Measurements from ENCODE around the gene KCNIP1. TPM values are rescaled to one million over a fixed set of nuclear protein-coding genes. Genes with fewer than 3 reads are reported as not detected.

The KCNIP1 gene
- total RNA-seq, 1 donor from 2014 or later: not detected

GRCh38 chr5:170474489-170475274 lies 29.1 kb upstream of the KCNIP1 start:
- no peak overlapping the region for H3K4me3 Mint-ChIP-seq
- no peaks in the 10 kb centered on the region for H3K4me1 Mint-ChIP-seq (ENCODE audit: low read depth)
- H3K36me3 Mint-ChIP-seq (ENCODE audit: low read depth): no peaks in the 10 kb centered on the region
- H3K27ac Mint-ChIP-seq: no peak overlapping the region
- H3K9me3 Mint-ChIP-seq: no peaks in the 10 kb centered on the region
- intact Hi-C loops (cut with micrococcal nuclease): no loop called here
- H3K27me3 Mint-ChIP-seq (ENCODE audit: insufficient read depth): peaks cover 16% of the 10 kb centered on the region
- DNase-seq (ENCODE audit: low spot score): no peak

GRCh38 chr5:170475294-170476000 lies 28.4 kb upstream of the KCNIP1 start:
- no peak for DNase-seq (ENCODE audit: low spot score)
- Mint-ChIP-seq H3K4me3 (no peak overlapping the region), H3K27ac (no peak overlapping the region), H3K4me1 (ENCODE audit: low read depth) (no peaks in the 10 kb centered on the region), H3K36me3 (ENCODE audit: low read depth) (no peaks in the 10 kb centered on the region), H3K9me3 (no peaks in the 10 kb centered on the region), H3K27me3 (ENCODE audit: insufficient read depth) (peaks cover 14% of the 10 kb centered on the region)
- intact Hi-C loops (cut with micrococcal nuclease): no loop called here

GRCh38 chr5:170476704-170477103 lies 27.1 kb upstream of the KCNIP1 start:
- Mint-ChIP-seq H3K9me3 (no peaks in the 10 kb centered on the region), H3K4me3 (no peak overlapping the region), H3K36me3 (ENCODE audit: low read depth) (no peaks in the 10 kb centered on the region), H3K27me3 (ENCODE audit: insufficient read depth) (peaks cover 10% of the 10 kb centered on the region), H3K4me1 (ENCODE audit: low read depth) (no peaks in the 10 kb centered on the region), H3K27ac (no peak overlapping the region)
- DNase-seq (ENCODE audit: low spot score): no peak
- intact Hi-C loops (cut with micrococcal nuclease): no loop called here

GRCh38 chr5:170477906-170478305 lies 25.9 kb upstream of the KCNIP1 start:
- Mint-ChIP-seq H3K36me3 (ENCODE audit: low read depth) (no peaks in the 10 kb centered on the region), H3K9me3 (no peaks in the 10 kb centered on the region), H3K4me3 (no peak overlapping the region), H3K4me1 (ENCODE audit: low read depth) (no peaks in the 10 kb centered on the region), H3K27ac (no peak overlapping the region), H3K27me3 (ENCODE audit: insufficient read depth) (peaks cover 10% of the 10 kb centered on the region)
- no peak for DNase-seq (ENCODE audit: low spot score)
- intact Hi-C loops (cut with micrococcal nuclease): no loop called here

DNA sequence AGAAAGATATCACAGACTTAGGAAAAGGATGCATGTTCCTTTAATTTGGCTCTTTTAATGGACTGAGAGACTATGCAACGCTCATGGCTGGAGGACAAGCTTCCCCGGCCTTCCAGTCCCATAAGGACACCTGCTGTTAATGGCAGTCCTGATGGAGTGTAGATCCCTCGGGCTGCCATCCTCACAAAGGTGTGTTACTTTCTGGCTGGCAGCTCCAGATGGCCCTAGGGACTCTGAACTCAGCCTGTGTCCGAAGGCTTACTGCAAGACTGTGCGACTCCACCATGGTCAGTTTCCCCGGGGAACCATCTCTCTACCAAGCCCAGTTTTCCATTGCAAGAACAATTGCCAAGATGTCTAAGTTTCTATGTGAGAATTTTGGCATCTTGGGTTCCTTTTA lies 25.5 kb upstream of the KCNIP1 start:
- H3K27me3 Mint-ChIP-seq (ENCODE audit: insufficient read depth): peaks cover 10% of the 10 kb centered on the region

DNA sequence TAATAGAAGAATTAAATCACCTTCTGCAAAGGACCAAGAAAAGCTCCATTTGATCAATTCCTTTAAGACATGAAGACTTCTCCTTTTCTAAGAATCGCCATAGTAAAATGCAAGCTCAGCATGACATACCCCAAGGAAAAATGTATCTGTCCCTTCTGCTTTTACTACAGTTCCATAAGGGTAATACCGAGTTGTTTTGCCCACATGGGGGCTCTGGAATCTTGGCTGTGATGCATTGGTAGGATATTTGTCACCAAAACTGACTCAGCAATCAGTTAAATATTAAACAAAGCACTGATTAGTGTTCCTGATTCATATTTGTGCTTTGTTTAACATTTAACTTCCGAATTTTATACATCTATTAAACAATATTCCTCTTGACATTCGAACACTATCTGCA lies 24.3 kb upstream of the KCNIP1 start:
- DNase-seq (ENCODE audit: low spot score): no peak
- no peaks in the 10 kb centered on the region for H3K9me3 Mint-ChIP-seq
- no peaks in the 10 kb centered on the region for H3K36me3 Mint-ChIP-seq (ENCODE audit: low read depth)
- intact Hi-C loops (cut with micrococcal nuclease): no loop called here
- no peaks in the 10 kb centered on the region for H3K4me1 Mint-ChIP-seq (ENCODE audit: low read depth)
- peaks cover 8% of the 10 kb centered on the region for H3K27me3 Mint-ChIP-seq (ENCODE audit: insufficient read depth)
- no peak overlapping the region for H3K27ac Mint-ChIP-seq
- no peak overlapping the region for H3K4me3 Mint-ChIP-seq

More for the DNA sequence above, 25.5 kb upstream of the KCNIP1 start:
- no peak overlapping the region for H3K4me3 Mint-ChIP-seq
- DNase-seq (ENCODE audit: low spot score): no peak
- H3K36me3 Mint-ChIP-seq (ENCODE audit: low read depth): no peaks in the 10 kb centered on the region
- intact Hi-C loops (cut with micrococcal nuclease): no loop called here
- H3K4me1 Mint-ChIP-seq (ENCODE audit: low read depth): no peaks in the 10 kb centered on the region
- H3K9me3 Mint-ChIP-seq: no peaks in the 10 kb centered on the region
- no peak overlapping the region for H3K27ac Mint-ChIP-seq

GRCh38 chr5:170480260-170480659 lies 23.6 kb upstream of the KCNIP1 start:
- no peaks in the 10 kb centered on the region for H3K4me1 Mint-ChIP-seq (ENCODE audit: low read depth)
- H3K9me3 Mint-ChIP-seq: no peaks in the 10 kb centered on the region
- intact Hi-C loops (cut with micrococcal nuclease): no loop called here
- no peak overlapping the region for H3K4me3 Mint-ChIP-seq
- no peak overlapping the region for H3K27ac Mint-ChIP-seq
- peaks cover 8% of the 10 kb centered on the region for H3K27me3 Mint-ChIP-seq (ENCODE audit: insufficient read depth)
- DNase-seq (ENCODE audit: low spot score): no peak
- no peaks in the 10 kb centered on the region for H3K36me3 Mint-ChIP-seq (ENCODE audit: low read depth)

GRCh38 chr5:170481849-170482248 lies 22.0 kb upstream of the KCNIP1 start:
- Mint-ChIP-seq H3K9me3 (no peaks in the 10 kb centered on the region), H3K27ac (no peak overlapping the region), H3K4me3 (no peak overlapping the region), H3K36me3 (ENCODE audit: low read depth) (no peaks in the 10 kb centered on the region), H3K27me3 (ENCODE audit: insufficient read depth) (peaks cover 8% of the 10 kb centered on the region), H3K4me1 (ENCODE audit: low read depth) (no peaks in the 10 kb centered on the region)
- intact Hi-C loops (cut with micrococcal nuclease): no loop called here
- no peak for DNase-seq (ENCODE audit: low spot score)

- intact Hi-C loops (cut with micrococcal nuclease): no loop called here
- no peaks in the 10 kb centered on the region for H3K36me3 Mint-ChIP-seq (ENCODE audit: low read depth)
- H3K27ac Mint-ChIP-seq: no peak overlapping the region
- H3K4me3 Mint-ChIP-seq: no peak overlapping the region
- no peaks in the 10 kb centered on the region for H3K9me3 Mint-ChIP-seq
- no peak for DNase-seq (ENCODE audit: low spot score)
- no peaks in the 10 kb centered on the region for H3K4me1 Mint-ChIP-seq (ENCODE audit: low read depth)
- H3K27me3 Mint-ChIP-seq (ENCODE audit: insufficient read depth): peaks cover 8% of the 10 kb centered on the region
Measured at GRCh38 chr5:170482511-170482910, 21.3 kb upstream of the KCNIP1 start.

- H3K4me3 Mint-ChIP-seq: no peak overlapping the region
- H3K27me3 Mint-ChIP-seq (ENCODE audit: insufficient read depth): peaks cover 11% of the 10 kb centered on the region
- no peaks in the 10 kb centered on the region for H3K4me1 Mint-ChIP-seq (ENCODE audit: low read depth)
- intact Hi-C loops (cut with micrococcal nuclease): no loop called here
- no peak overlapping the region for H3K27ac Mint-ChIP-seq
- DNase-seq (ENCODE audit: low spot score): no peak
- H3K9me3 Mint-ChIP-seq: no peaks in the 10 kb centered on the region
- H3K36me3 Mint-ChIP-seq (ENCODE audit: low read depth): no peaks in the 10 kb centered on the region
Measured at GRCh38 chr5:170483701-170484458, 19.9 kb upstream of the KCNIP1 start.

DNA sequence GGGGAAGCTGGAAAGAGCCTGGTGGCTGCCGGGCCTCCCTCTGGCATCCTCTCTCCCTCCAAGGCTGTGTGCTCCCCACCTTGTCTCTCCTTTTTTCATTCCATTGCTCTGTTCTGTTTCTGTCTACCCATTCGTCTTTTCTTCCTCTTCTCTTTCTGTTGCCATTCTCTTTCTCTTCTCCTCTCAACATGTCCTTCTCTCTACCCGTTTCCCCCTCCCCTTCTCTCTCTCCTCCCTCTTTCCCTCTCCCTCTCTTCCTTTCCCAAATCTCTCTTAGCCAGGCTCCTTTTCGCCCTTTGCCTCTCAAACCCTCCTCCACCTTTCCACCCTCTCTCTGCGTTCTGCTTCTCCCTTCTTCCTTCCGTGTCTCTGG lies 19.4 kb upstream of the KCNIP1 start:
- H3K27me3 Mint-ChIP-seq (ENCODE audit: insufficient read depth): peaks cover 11% of the 10 kb centered on the region

GRCh38 chr5:170484847-170485615 lies 18.8 kb upstream of the KCNIP1 start:
- no peak overlapping the region for H3K27ac Mint-ChIP-seq

More for the DNA sequence above, 19.4 kb upstream of the KCNIP1 start:
- Mint-ChIP-seq H3K4me1 (ENCODE audit: low read depth) (no peaks in the 10 kb centered on the region), H3K4me3 (no peak overlapping the region), H3K27ac (no peak overlapping the region), H3K36me3 (ENCODE audit: low read depth) (no peaks in the 10 kb centered on the region), H3K9me3 (no peaks in the 10 kb centered on the region)
- intact Hi-C loops (cut with micrococcal nuclease): no loop called here
- DNase-seq (ENCODE audit: low spot score): no peak

More at GRCh38 chr5:170484847-170485615, 18.8 kb upstream of the KCNIP1 start:
- no peak for DNase-seq (ENCODE audit: low spot score)
- no peak overlapping the region for H3K4me3 Mint-ChIP-seq
- H3K9me3 Mint-ChIP-seq: no peaks in the 10 kb centered on the region
- no peaks in the 10 kb centered on the region for H3K36me3 Mint-ChIP-seq (ENCODE audit: low read depth)
- H3K4me1 Mint-ChIP-seq (ENCODE audit: low read depth): no peaks in the 10 kb centered on the region
- peaks cover 10% of the 10 kb centered on the region for H3K27me3 Mint-ChIP-seq (ENCODE audit: insufficient read depth)
- intact Hi-C loops (cut with micrococcal nuclease): no loop called here
